NCI-H1417 (cell line): ENCODE results near the gene RASSF7.

Experiments
- DNase-seq, 3 experiments: peaks; one replicate each; lab custom pipeline; 2025; lab: John Stamatoyannopoulos, UW

RASSF7 gene

GRCh38 chr11:610146-610801 is 49.5 kb downstream of the RASSF7 start:
- DNase-seq: no peak

DNA sequence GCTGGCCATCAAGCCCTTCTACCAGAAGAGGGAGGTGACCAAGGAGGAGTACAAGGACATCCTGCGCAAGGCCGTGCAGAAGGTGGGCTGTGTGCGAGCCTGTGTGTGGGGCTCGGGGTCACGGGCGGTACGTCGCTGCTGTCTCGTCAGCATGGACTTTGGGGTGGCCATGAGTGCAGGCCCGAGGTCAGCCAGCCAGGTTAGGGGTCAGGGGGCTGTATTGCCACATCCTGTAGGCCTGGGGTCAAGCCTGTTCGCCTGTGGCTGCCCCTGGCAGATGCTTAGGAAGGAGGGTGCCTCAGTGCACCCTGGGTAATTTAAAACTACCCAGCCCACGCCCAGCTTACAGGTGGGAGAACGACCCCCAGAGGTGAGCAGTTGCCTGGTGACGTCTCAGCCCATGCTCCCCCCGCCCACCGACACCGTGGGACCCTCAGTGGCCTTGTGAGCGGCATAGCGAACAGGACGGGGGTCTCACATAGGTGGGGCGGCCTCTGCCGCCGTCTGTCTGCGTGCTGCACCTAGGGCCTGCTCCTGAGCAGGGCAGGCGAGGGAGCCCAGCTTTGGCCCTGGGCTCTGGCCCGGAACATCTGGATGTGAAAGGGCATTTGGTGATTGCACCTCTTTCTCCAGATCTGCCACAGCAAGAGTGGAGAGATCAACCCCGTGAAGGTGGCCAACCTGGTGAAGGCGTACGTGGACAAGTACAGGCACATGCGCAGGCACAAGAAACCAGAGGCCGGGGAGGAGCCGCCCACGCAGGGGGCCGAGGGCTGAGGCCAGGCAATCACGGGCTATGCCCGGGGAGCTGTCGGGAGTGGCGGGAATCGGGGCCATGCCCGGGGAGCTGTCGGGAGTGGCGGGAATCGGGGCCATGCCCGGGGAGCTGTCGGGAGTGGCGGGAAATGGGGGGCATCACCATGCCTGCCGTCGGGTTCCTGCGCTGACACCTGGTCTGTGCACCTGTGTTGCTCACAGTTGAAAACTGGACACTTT is 50.5 kb downstream of the RASSF7 start:
- no peak for DNase-seq

DNA sequence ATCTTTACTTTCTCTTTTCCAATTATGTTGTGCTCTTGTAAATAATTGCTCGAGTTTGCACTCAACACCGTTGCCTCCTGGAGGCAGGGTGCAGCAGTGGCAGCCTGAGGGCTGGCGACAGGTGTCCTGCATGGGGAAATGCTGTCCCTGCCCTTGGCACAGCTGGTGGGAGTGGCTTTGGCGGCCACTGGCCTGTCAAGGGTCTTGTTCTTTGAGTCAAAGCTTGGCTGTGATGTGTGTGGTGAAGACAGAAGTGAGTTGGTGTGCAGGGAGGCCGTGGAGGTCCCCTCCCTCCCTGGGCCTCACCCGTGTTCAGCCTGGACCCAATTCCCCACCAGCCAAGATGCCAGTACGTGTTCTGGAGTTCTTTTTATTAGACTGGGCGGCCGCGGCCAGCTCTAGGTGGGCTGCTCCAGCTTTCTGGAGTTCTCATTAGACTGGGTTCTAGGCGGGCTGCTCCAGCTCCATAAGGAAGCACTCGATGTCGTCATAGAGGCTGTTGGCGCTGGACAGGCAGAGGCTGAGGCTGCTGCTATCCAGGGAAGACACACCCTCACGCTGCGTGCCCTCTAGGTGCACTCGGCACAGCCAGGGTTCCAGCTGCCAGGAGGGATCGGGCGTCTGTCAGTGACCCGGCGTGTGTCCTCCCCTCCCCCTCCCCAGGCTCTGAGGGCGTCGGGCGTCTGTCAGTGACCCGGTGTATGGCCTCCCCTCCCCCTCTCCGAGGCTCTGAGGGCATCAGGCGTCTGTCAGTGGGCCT is 51.6 kb downstream of the RASSF7 start:
- peak in 1 of 3 experiments; percentile 32 for DNase-seq

GRCh38 chr11:612961-613300 is 52.2 kb downstream of the RASSF7 start:
- DNase-seq: peak in 1 of 3 experiments; percentile 11

DNA sequence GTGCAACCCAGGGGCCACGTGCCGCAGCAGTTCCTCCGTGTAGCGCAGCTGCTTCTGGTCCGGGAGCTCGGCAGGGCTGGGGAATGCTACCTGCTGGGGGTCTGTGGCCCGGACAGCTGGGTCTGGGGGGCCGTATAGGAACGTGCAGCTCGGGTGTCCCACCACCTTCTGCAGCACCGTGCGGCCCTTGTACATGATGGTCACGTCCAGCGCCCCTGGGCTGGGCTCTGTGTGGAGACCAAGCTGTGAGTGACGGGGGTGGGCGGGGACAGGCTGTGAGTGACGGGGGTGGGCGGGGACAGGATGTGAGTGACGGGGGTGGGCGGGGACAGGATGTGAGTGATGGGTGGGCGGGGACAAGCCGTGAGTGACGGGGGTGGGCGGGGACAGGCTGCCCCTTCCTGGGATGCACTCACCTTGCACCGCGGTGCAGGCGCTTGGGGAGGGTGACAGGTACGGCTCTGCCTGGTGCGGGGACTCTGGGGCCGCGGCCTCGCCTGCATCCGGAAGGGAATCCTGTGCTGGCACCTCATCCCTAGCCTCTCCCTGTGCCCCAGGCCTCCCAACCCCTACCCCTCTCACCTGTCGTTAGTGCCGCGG is 52.7 kb downstream of the RASSF7 start:
- DNase-seq: peak; percentile 22 to 63 (median 61)
